Spleen (tissue), 11 donors: ENCODE results near the gene ADAM10. TPM values are rescaled to one million over a fixed set of nuclear protein-coding genes. Genes with fewer than 3 reads are reported as not detected.

Experiments used
- DNase-seq: peaks from one replicate; pipeline ENCODE4 v3.0.0-alpha.2; 2020
- H3K27ac ChIP-seq, 8 donors: fragments of 200-600 bp; sonication (generic) in 7 of 8; 1 replicate in 4 of 8; 2 replicates in 4 of 8; pipeline versions ENCODE4 v1.5.0 to v1.8.0; 2016 to 2021; ENCODE audit warnings: inconsistent platforms in 4 of 8, mild to moderate bottlenecking in 4 of 8, moderate library complexity in 1 of 8
- H3K27me3 ChIP-seq, 7 donors: fragments of 200-600 bp; sonication (generic) in 6 of 7; replicated peaks in 1 of 7; 1 replicate in 4 of 7; 2 replicates in 3 of 7; pipeline versions ENCODE4 v1.5.0 to v1.8.0; 2016 to 2021; ENCODE audit warnings: inconsistent platforms in 3 of 7, mild to moderate bottlenecking in 1 of 7
- H3K36me3 ChIP-seq, 6 donors: fragments of 200-600 bp; sonication (generic) in 5 of 6; 1 replicate in 4 of 6; 2 replicates in 2 of 6; pipeline versions ENCODE4 v1.5.0 to v1.8.0; 2016 to 2021; ENCODE audit warnings: inconsistent platforms in 2 of 6
- H3K4me1 ChIP-seq, 6 donors: fragments of 200-600 bp; sonication (generic) in 5 of 6; 1 replicate in 3 of 6; 2 replicates in 3 of 6; pipeline versions ENCODE4 v1.5.0 to v1.8.0; 2016 to 2021; ENCODE audit warnings: inconsistent platforms in 3 of 6
- H3K4me3 ChIP-seq, 8 donors: fragments of 200-600 bp; sonication (generic) in 7 of 8; 1 replicate in 4 of 8; 2 replicates in 4 of 8; pipeline versions ENCODE4 v1.5.0 to v1.8.0; 2016 to 2021; ENCODE audit warnings: inconsistent platforms in 4 of 8, mild to moderate bottlenecking in 4 of 8, moderate library complexity in 2 of 8
- H3K9me3 ChIP-seq, 8 donors: fragments of 200-600 bp; sonication (generic) in 7 of 8; 1 replicate in 4 of 8; 2 replicates in 4 of 8; pipeline versions ENCODE4 v1.5.0 to v1.8.0; 2016 to 2021; ENCODE audit warnings: inconsistent platforms in 4 of 8
- POLR2A ChIP-seq, 3 donors: fragments of 450-650 bp; IDR thresholded peaks; one replicate each; pipeline ENCODE4 v1.5.1; 2017; ENCODE audit warnings: antibody characterized with exemption in 3 of 3, mild to moderate bottlenecking in 1 of 3
- POLR2AphosphoS5 ChIP-seq, 3 donors: sonication (generic); formaldehyde crosslinking; IDR thresholded peaks; one replicate each; pipeline ENCODE4 v1.5.1; 2017; ENCODE audit warnings: antibody characterized with exemption in 3 of 3
- WGBS, 5 donors: extraction: QIAGEN DNeasy Blood & Tissue Kit in 3 of 5; methylation state at CpG; one replicate each; pipeline versions ENCODE4 v1.1.5 to v1.1.7; 2013 to 2018; 5-methylcytosine and 5-hydroxymethylcytosine counted together
- intact Hi-C: fragments of 100-400 bp; cut with DNase I; formaldehyde crosslinking; loops from one replicate; pipeline ENCODE4 v1.15.0; 2023; ENCODE audit warnings: low total_unique reads
- polyA plus RNA-seq, 3 donors: library from polyadenylated mRNA; stranded (reverse); fragments of 200-250 nt; gene quantifications; one replicate each; pipeline ENCODE4 v1.2.1, GENCODE V29; 2013
- total RNA-seq, 7 donors: library from RNA; depleted of rRNA in 3 of 7; stranded (reverse); fragments of >200 nt in 3 of 7; fragmentation: NEBNext Ultra II Directional in 4 of 7; extraction: Animal tissue kit (Norgen Biotek cat#: 25700) in 4 of 7; gene quantifications; one replicate each; pipeline versions ENCODE4 v1.1.0 to v1.2.1, GENCODE V29; 2016 to 2021
- TF ChIP-seq, protein P1 (sequence below), 11 experiments: fragments of 200-600 bp in 7 of 11; fragments of 450-650 bp in 4 of 11; sonication (generic) in 4 of 11; IDR thresholded peaks in 8 of 11; conservative IDR thresholded peaks in 3 of 11; 1 replicate in 7 of 11; 2 replicates in 4 of 11; pipeline versions ENCODE4 v1.4.0 to v1.8.0; 2016 to 2021; ENCODE audit warnings: antibody characterized with exemption in 11 of 11, inconsistent platforms in 4 of 11, mild to moderate bottlenecking in 1 of 11
- donor health status: healthy with polysubstance abuse.
- donor health status: DM: no; HTN: no; CAD: no; lungs with moderate emphysema.
- donor health status: DM: no; HTN: no; CAD: no.
- donor health status: Bipolar disorder and iron deficiency.
- donor health status: healthy.
- donor health status: DM: no; HTN: no; CAD: no.
- donor health status: DM: yes; HTN: yes; CAD: no.

Gene ADAM10
- total and polyA plus RNA-seq, 10 donors, result 7.6 to 205 (median 123) TPM

- intact Hi-C loops, result no loop called here
- TF ChIP-seq, protein P1, sequence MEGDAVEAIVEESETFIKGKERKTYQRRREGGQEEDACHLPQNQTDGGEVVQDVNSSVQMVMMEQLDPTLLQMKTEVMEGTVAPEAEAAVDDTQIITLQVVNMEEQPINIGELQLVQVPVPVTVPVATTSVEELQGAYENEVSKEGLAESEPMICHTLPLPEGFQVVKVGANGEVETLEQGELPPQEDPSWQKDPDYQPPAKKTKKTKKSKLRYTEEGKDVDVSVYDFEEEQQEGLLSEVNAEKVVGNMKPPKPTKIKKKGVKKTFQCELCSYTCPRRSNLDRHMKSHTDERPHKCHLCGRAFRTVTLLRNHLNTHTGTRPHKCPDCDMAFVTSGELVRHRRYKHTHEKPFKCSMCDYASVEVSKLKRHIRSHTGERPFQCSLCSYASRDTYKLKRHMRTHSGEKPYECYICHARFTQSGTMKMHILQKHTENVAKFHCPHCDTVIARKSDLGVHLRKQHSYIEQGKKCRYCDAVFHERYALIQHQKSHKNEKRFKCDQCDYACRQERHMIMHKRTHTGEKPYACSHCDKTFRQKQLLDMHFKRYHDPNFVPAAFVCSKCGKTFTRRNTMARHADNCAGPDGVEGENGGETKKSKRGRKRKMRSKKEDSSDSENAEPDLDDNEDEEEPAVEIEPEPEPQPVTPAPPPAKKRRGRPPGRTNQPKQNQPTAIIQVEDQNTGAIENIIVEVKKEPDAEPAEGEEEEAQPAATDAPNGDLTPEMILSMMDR (IDR thresholded peaks at IDR 0.05 in 8 of 11, conservative IDR thresholded peaks at IDR 0.05 in 3 of 11), result no peak
- TF ChIP-seq POLR2AphosphoS5 (IDR thresholded peaks at IDR 0.05) (no peak), POLR2A (IDR thresholded peaks at IDR 0.05) (no peak)
- Histone ChIP-seq H3K27me3 (no peaks in the 10 kb centered on the region), H3K27ac (no peak overlapping the region), H3K4me3 (no peak overlapping the region), H3K36me3 (peaks cover 0 to 37% (median 2%) of the 10 kb centered on the region in 6 donors), H3K4me1 (peaks cover 4 to 56% (median 14%) of the 10 kb centered on the region in 6 donors), H3K9me3 (no peaks in the 10 kb centered on the region)
- no peak for DNase-seq
Measured at GRCh38 chr15:58710701-58711100, 38.8 kb downstream of the ADAM10 start.

- 86 to 92% (median 90%) methylated on average over 4 of the region's 4 CpGs for WGBS, 5 donors
Measured at GRCh38 chr15:58707397-58707796, 42.1 kb downstream of the ADAM10 start.

DNA sequence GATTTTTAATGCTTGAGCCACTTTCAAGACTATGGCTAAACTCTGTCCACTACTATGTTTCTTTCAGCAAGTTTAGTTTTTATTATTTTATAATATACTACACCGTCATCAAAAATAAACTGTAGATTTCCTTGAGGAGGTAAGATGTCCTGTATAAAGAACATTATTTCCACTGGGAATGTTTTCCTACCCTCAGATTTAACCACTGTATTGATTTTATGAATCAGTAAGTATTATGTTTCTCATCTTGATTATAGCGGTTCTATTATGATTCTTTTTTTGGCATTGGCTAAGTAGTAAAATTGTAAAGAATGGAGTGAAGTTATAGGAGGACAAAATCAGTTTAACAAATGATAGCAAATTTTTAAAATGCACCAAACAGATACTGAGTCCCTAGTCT lies 44.4 kb downstream of the ADAM10 start:
- no peaks in the 10 kb centered on the region for H3K27me3 ChIP-seq
- intact Hi-C loops, result no loop called here
- H3K4me3 ChIP-seq, result no peak overlapping the region
- no peak for DNase-seq
- TF ChIP-seq POLR2A (IDR thresholded peaks at IDR 0.05) (no peak), POLR2AphosphoS5 (IDR thresholded peaks at IDR 0.05) (no peak)
- TF ChIP-seq, protein P1 (IDR thresholded peaks at IDR 0.05 in 8 of 11, conservative IDR thresholded peaks at IDR 0.05 in 3 of 11), result no peak
- WGBS, 5 donors, result 95 to 98% (median 96%) methylated on average over 2 of the region's 2 CpGs
- peaks cover 0 to 40% (median 4%) of the 10 kb centered on the region in 6 donors for H3K36me3 ChIP-seq
- H3K9me3 ChIP-seq, result peaks cover 0 to 16% (median 2%) of the 10 kb centered on the region in 8 donors
- H3K27ac ChIP-seq, result no peak overlapping the region
- peaks cover 0 to 63% (median 18%) of the 10 kb centered on the region in 6 donors for H3K4me1 ChIP-seq

More at GRCh38 chr15:58707397-58707796, 42.1 kb downstream of the ADAM10 start:
- Histone ChIP-seq H3K4me1 (peaks cover 0 to 64% (median 18%) of the 10 kb centered on the region in 6 donors), H3K4me3 (no peak overlapping the region), H3K9me3 (peaks cover 0 to 12% (median 0%) of the 10 kb centered on the region in 8 donors), H3K27ac (no peak overlapping the region), H3K27me3 (no peaks in the 10 kb centered on the region), H3K36me3 (peaks cover 0 to 26% (median 0%) of the 10 kb centered on the region in 6 donors)
- no peak for DNase-seq
- intact Hi-C loops, result no loop called here
- TF ChIP-seq POLR2AphosphoS5 (IDR thresholded peaks at IDR 0.05) (no peak), POLR2A (IDR thresholded peaks at IDR 0.05) (no peak)
- TF ChIP-seq, protein P1 (IDR thresholded peaks at IDR 0.05 in 8 of 11, conservative IDR thresholded peaks at IDR 0.05 in 3 of 11), result no peak

- H3K4me1 ChIP-seq, result peaks cover 0 to 63% (median 19%) of the 10 kb centered on the region in 6 donors
- TF ChIP-seq POLR2AphosphoS5 (IDR thresholded peaks at IDR 0.05) (no peak), POLR2A (IDR thresholded peaks at IDR 0.05) (no peak)
Measured at GRCh38 chr15:58704155-58704865, 45.2 kb downstream of the ADAM10 start.

More at GRCh38 chr15:58704155-58704865, 45.2 kb downstream of the ADAM10 start:
- Histone ChIP-seq H3K4me3 (no peak overlapping the region), H3K36me3 (peaks cover 0 to 41% (median 4%) of the 10 kb centered on the region in 6 donors), H3K27ac (no peak overlapping the region), H3K27me3 (no peaks in the 10 kb centered on the region), H3K9me3 (peaks cover 0 to 24% (median 10%) of the 10 kb centered on the region in 8 donors)
- WGBS, 5 donors, result 87 to 92% (median 92%) methylated on average over 4 of the region's 4 CpGs
- DNase-seq, result no peak
- intact Hi-C loops, result no loop called here
